ENCODE results near the gene TPP1. TPM values are rescaled to one million over a fixed set of nuclear protein-coding genes. Genes with fewer than 3 reads are reported as not detected.

TPP1 gene
- total and polyA plus RNA-seq, 5 donors, result 52.6 to 98.3 (median 72.2) TPM

DNA sequence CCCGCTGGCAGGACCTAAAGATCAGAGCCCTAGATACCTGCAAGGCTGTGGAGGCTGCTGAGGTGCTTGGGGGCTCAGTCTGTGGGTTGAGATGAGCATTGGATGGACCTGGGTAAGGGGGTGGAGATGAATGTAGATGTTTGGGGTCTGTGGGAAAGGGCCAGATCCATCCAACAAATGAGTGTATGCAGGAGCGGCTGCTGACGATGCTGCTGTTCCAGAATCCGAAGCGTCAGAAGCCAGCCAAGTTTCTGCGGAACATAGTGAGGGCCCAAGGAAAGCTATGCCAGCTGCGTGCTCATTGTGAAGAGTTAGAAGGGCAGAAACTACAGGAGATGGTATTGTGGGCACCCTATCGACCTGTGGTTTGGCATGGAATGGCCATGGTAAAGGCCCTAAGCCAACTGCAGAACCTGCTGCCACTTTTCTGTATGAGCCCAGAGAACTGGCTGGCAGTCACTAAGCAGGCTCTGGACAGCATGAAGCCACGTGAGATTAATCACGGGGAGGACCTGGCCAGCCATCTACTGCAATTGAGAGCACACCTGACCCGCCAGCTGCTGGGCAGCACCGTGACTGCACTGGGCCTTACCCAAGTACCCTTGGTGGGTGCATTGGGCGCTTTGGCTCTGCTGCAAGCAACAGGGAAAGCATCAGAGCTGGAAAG is 52.4 kb downstream of the TPP1 start:
- ATAC-seq (no peak), DNase-seq (no peak)
- 86% methylated on average over 13 of the region's 13 CpGs for WGBS
- Histone ChIP-seq H3K27me3 (ENCODE audit: control insufficient read depth, insufficient read depth) (no peaks in the 10 kb centered on the region), H3K9me3 (ENCODE audit: control insufficient read depth, low read length) (no peaks in the 10 kb centered on the region), H3K4me1 (ENCODE audit: control insufficient read depth, insufficient read depth, low read length) (peaks cover 5% of the 10 kb centered on the region), H3K27ac (ENCODE audit: low read length) (no peak overlapping the region), H3K4me3 (ENCODE audit: low read length) (no peak overlapping the region)
- intact Hi-C loops (cut with DNase I), result no loop called here

DNA sequence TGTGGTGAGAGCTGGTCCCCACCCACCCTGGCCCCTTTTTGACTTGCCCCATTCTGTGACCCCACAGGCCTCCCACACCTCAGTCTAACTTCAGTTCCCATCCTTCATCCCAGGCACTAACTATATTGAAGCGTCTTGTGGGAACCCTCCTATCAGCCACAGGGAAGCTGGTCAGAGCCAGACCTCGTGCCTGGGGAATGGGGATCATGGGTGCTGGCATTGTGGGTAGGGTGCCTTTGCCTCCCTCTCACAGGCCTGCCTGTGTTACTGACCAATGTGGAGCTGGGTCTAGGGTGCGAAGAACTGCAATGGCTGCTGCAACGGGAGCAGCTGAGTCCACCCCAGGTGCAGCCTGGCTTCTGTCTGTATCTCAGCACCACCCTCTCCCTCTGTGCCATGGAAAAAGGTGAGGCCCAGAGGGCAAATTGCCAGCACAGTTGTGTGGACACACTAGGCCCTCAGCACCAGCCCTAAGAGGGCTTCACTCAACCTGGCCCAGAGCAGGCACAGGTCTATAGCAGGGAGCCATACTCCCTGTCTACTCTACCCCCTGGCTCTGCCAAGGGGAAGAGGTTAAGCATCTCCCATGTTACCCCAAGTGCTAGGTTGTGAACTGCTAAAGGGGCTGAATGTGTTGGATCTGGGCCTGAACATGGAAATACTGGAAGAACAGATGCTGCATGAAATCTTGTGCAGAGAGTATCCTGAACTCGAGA is 53.1 kb downstream of the TPP1 start:
- 92% methylated on average over 5 of the region's 5 CpGs for WGBS
- H3K4me3 ChIP-seq (ENCODE audit: low read length), result no peak overlapping the region
- intact Hi-C loops (cut with DNase I), result no loop called here
- no peak for DNase-seq
- no peak overlapping the region for H3K27ac ChIP-seq (ENCODE audit: low read length)
- H3K27me3 ChIP-seq (ENCODE audit: control insufficient read depth, insufficient read depth), result no peaks in the 10 kb centered on the region
- no peaks in the 10 kb centered on the region for H3K9me3 ChIP-seq (ENCODE audit: control insufficient read depth, low read length)
- H3K4me1 ChIP-seq (ENCODE audit: control insufficient read depth, insufficient read depth, low read length), result peaks cover 5% of the 10 kb centered on the region
- ATAC-seq, result no peak

DNA sequence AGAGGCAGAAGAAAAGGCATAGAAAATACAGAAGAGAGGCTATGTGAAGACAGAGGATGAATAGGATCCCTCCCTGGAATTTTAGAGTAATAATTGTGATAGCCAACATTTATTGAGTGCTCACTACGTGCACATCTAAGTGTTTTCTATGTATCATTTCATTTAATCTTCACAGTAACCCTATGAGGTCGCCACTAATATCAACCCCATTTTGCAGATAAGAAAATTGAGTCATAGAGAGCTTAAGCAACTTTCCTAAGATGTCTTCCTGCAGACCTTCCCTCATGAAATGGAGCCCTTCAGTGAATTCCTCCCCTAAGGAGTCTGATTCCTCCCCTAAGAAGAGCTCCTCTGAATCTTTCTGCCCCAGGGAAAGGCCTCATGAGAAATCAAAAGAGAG is 53.9 kb downstream of the TPP1 start:
- ATAC-seq (no peak), DNase-seq (no peak)
- H3K9me3 ChIP-seq (ENCODE audit: control insufficient read depth, low read length), result no peaks in the 10 kb centered on the region
- peaks cover 5% of the 10 kb centered on the region for H3K4me1 ChIP-seq (ENCODE audit: control insufficient read depth, insufficient read depth, low read length)
- no peak overlapping the region for H3K27ac ChIP-seq (ENCODE audit: low read length)
- intact Hi-C loops (cut with DNase I), result no loop called here
- 93% methylated on average over 2 of the region's 2 CpGs for WGBS
- H3K4me3 ChIP-seq (ENCODE audit: low read length), result no peak overlapping the region
- no peaks in the 10 kb centered on the region for H3K27me3 ChIP-seq (ENCODE audit: control insufficient read depth, insufficient read depth)

DNA sequence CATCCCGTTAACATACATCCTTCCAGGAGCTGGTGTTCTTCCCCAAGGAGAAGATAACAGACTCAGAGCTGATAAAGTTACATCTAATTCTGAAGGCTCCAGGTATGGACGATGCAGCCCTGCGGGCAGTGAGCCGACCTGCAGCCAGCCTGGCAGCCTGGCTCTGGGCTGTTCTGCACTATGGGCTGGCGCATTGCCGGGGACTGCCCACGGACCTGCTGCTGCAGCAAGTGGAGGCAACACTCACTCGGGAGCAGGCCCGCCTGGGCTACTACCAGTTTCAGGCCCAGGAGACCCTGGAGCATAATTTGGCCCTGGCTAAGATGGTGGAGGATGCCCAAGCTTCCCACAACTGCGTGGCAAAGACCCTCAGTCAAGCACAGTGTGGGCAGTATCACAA is 55.6 kb downstream of the TPP1 start:
- Histone ChIP-seq H3K27ac (ENCODE audit: low read length) (no peak overlapping the region), H3K27me3 (ENCODE audit: control insufficient read depth, insufficient read depth) (no peaks in the 10 kb centered on the region), H3K4me3 (ENCODE audit: low read length) (no peak overlapping the region), H3K4me1 (ENCODE audit: control insufficient read depth, insufficient read depth, low read length) (peaks cover 5% of the 10 kb centered on the region), H3K9me3 (ENCODE audit: control insufficient read depth, low read length) (no peaks in the 10 kb centered on the region)
- ATAC-seq (no peak), DNase-seq (no peak)
- intact Hi-C loops (cut with DNase I), result no loop called here
- 89% methylated on average over 10 of the region's 10 CpGs for WGBS

DNA sequence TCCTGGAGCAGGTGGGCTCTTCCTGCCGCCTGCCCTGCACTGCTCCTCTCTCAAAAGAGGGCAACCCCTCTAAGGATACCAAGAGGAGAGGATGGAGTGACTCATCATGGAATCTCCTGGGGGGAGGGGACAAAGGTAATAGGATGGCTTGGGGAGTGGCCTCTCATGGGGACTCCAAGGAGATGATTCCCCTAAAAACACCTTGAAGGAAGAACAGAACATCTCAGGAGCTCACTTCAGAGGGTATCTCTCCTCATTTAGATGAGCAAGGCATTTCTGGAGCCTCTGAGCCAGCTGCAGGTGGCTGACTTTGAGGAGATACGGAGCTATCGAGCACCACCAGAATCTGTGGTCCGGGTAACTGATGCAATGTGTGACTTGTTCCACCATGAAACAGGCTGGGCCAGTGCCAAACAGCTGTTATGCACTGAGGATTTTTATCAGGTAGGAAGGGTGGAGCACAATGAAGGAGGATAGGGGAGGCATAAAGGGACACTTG is 56.1 kb downstream of the TPP1 start:
- no peak overlapping the region for H3K4me3 ChIP-seq (ENCODE audit: low read length)
- H3K4me1 ChIP-seq (ENCODE audit: control insufficient read depth, insufficient read depth, low read length), result peaks cover 5% of the 10 kb centered on the region
- H3K27me3 ChIP-seq (ENCODE audit: control insufficient read depth, insufficient read depth), result no peaks in the 10 kb centered on the region
- 97% methylated on average over 4 of the region's 4 CpGs for WGBS
- H3K9me3 ChIP-seq (ENCODE audit: control insufficient read depth, low read length), result no peaks in the 10 kb centered on the region
- no peak overlapping the region for H3K27ac ChIP-seq (ENCODE audit: low read length)
- intact Hi-C loops (cut with DNase I), result no loop called here
- DNase-seq (no peak), ATAC-seq (no peak)

Other genes with a start within 250 kb of the TPP1 start
- 10 to 100 TPM; 60.6 to 67.7 (median 65.0) TPM for gene SMPD1, start 228.9 kb downstream of the TPP1 start, total RNA-seq
- gene SMPD1, start 228.9 kb downstream of the TPP1 start, polyA plus RNA-seq, result 57.9 TPM
- gene APBB1, start 200.3 kb downstream of the TPP1 start, total RNA-seq, result 10 to 100 TPM; 80.6 to 83.9 (median 82.4) TPM
- 70.6 TPM for gene APBB1, start 200.3 kb downstream of the TPP1 start, polyA plus RNA-seq
- gene HPX, start 178.4 kb downstream of the TPP1 start, total RNA-seq, result 1 to 10 TPM in 1 of 4 donors, under 1 TPM in 2, not detected in 1; 0.45 to 1.0 (median 0.68) TPM
- 0.27 TPM for gene HPX, start 178.4 kb downstream of the TPP1 start, polyA plus RNA-seq
- 10 to 100 TPM; 10.9 to 12.5 (median 12.2) TPM for gene TRIM3, start 145.5 kb downstream of the TPP1 start, total RNA-seq
- gene TRIM3, start 145.5 kb downstream of the TPP1 start, polyA plus RNA-seq, result 9.4 TPM
- 10 to 100 TPM; 21.4 to 30.0 (median 23.8) TPM for gene ARFIP2, start 138.1 kb downstream of the TPP1 start, total RNA-seq
- 21.6 TPM for gene ARFIP2, start 138.1 kb downstream of the TPP1 start, polyA plus RNA-seq
- 10 to 100 TPM; 21.5 to 28.9 (median 26.0) TPM for gene TIMM10B, start 137.9 kb downstream of the TPP1 start, total RNA-seq
- 18.8 TPM for gene TIMM10B, start 137.9 kb downstream of the TPP1 start, polyA plus RNA-seq
- 10 to 100 TPM in 1 of 4 donors, 1 to 10 TPM in 3; 5.4 to 10.9 (median 7.0) TPM for gene DNHD1, start 122.1 kb downstream of the TPP1 start, total RNA-seq
- gene DNHD1, start 122.1 kb downstream of the TPP1 start, polyA plus RNA-seq, result 5.8 TPM
- 10 to 100 TPM; 15.8 to 21.7 (median 18.7) TPM for gene RRP8, start 15.8 kb downstream of the TPP1 start, total RNA-seq
- gene RRP8, start 15.8 kb downstream of the TPP1 start, polyA plus RNA-seq, result 18.2 TPM
- gene ILK, start 15.6 kb downstream of the TPP1 start, total RNA-seq, result 100 to 1,000 TPM; 176 to 196 (median 192) TPM
- gene ILK, start 15.6 kb downstream of the TPP1 start, polyA plus RNA-seq, result 180 TPM
- gene TAF10, start 7.2 kb downstream of the TPP1 start, total RNA-seq, result 100 to 1,000 TPM in 2 of 4 donors, 10 to 100 TPM in 2; 96.9 to 115 (median 99.1) TPM
- 100 TPM for gene TAF10, start 7.2 kb downstream of the TPP1 start, polyA plus RNA-seq
- 10 to 100 TPM; 12.4 to 19.2 (median 14.9) TPM for gene DCHS1, start 36.4 kb upstream of the TPP1 start, total RNA-seq
- 6.4 TPM for gene DCHS1, start 36.4 kb upstream of the TPP1 start, polyA plus RNA-seq
- 10 to 100 TPM; 36.7 to 45.1 (median 41.9) TPM for gene MRPL17, start 63.9 kb upstream of the TPP1 start, total RNA-seq
- 44.7 TPM for gene MRPL17, start 63.9 kb upstream of the TPP1 start, polyA plus RNA-seq
- gene OR2AG2, start 152.6 kb upstream of the TPP1 start, total RNA-seq, result not detected
- not detected for gene OR2AG2, start 152.6 kb upstream of the TPP1 start, polyA plus RNA-seq
- not detected for gene OR2AG1, start 163.6 kb upstream of the TPP1 start, total RNA-seq
- gene OR2AG1, start 163.6 kb upstream of the TPP1 start, polyA plus RNA-seq, result not detected
- gene OR6A2, start 180.3 kb upstream of the TPP1 start, total RNA-seq, result under 1 TPM in 2 of 4 donors, not detected in 2; 0.06 to 0.08 TPM
- gene OR6A2, start 180.3 kb upstream of the TPP1 start, polyA plus RNA-seq, result not detected
- gene OR10A5, start 226.3 kb upstream of the TPP1 start, total RNA-seq, result not detected
- gene OR10A5, start 226.3 kb upstream of the TPP1 start, polyA plus RNA-seq, result not detected
- not detected for gene OR10A2, start 243.6 kb upstream of the TPP1 start, total RNA-seq
- not detected for gene OR10A2, start 243.6 kb upstream of the TPP1 start, polyA plus RNA-seq

Data from right cardiac atrium (tissue), 5 donors.